AG08395 (cell line): ENCODE measurements around the gene LZTR1.
A peak's percentile ranks its signal among the peaks of the same experiment; 100 is the strongest.

ENCODE experiments used
- DNase-seq: peaks from one replicate; pipeline ENCODE4 v3.0.0; 2012; ENCODE audit warnings: mixed read lengths, low spot score

LZTR1 gene

GRCh38 chr22:20951151-20951931 lies 30.8 kb upstream of the LZTR1 start:
- DNase-seq = no peak

- DNase-seq = no peak
Measured at GRCh38 chr22:20951932-20952380, 30.1 kb upstream of the LZTR1 start.

GRCh38 chr22:20952544-20953341 lies 29.4 kb upstream of the LZTR1 start:
- DNase-seq = no peak

GRCh38 chr22:20953342-20953608 lies 28.8 kb upstream of the LZTR1 start:
- DNase-seq = no peak

GRCh38 chr22:20953668-20954500 lies 28.2 kb upstream of the LZTR1 start:
- no peak for DNase-seq

- DNase-seq = no peak
Measured at GRCh38 chr22:20955548-20955947, 26.5 kb upstream of the LZTR1 start.

- no peak for DNase-seq
Measured at GRCh38 chr22:20956258-20957101, 25.6 kb upstream of the LZTR1 start.

GRCh38 chr22:20957102-20957682 lies 24.9 kb upstream of the LZTR1 start:
- DNase-seq = peak; percentile 32

GRCh38 chr22:20957683-20958431 lies 24.2 kb upstream of the LZTR1 start:
- peak; percentile 40 for DNase-seq

- no peak for DNase-seq
Measured at GRCh38 chr22:20959578-20960461, 22.3 kb upstream of the LZTR1 start.

- DNase-seq = no peak
Measured at GRCh38 chr22:20960609-20961008, 21.5 kb upstream of the LZTR1 start.

- DNase-seq = no peak
Measured at GRCh38 chr22:20962491-20962945, 19.6 kb upstream of the LZTR1 start.

GRCh38 chr22:20963201-20964052 lies 18.7 kb upstream of the LZTR1 start:
- no peak for DNase-seq

GRCh38 chr22:20964090-20964798 lies 17.9 kb upstream of the LZTR1 start:
- DNase-seq = no peak

GRCh38 chr22:20964799-20965103 lies 17.3 kb upstream of the LZTR1 start:
- DNase-seq = no peak

- DNase-seq = no peak
Measured at GRCh38 chr22:20965104-20965887, 16.8 kb upstream of the LZTR1 start.
